ENCODE data around the gene LRRK1. TPM values are rescaled to one million over a fixed set of nuclear protein-coding genes. Genes with fewer than 3 reads are reported as not detected.

Gene LRRK1
- total and polyA plus RNA-seq, 7 donors, result 7.1 to 27.4 (median 10.2) TPM

GRCh38 chr15:101118615-101119014 lies 199.5 kb downstream of the LRRK1 start:
- TF ChIP-seq CTCF (IDR thresholded peaks at IDR 0.05) (no peak), EP300 (IDR thresholded peaks at IDR 0.05) (no peak), POLR2A (IDR thresholded peaks at IDR 0.05) (no peak), POLR2AphosphoS5 (IDR thresholded peaks at IDR 0.05) (no peak)
- intact Hi-C loops (cut with DNase I), result no loop called here
- WGBS, 2 donors, result 96 to 97% methylated on average over 10 of the region's 10 CpGs
- DNase-seq, result no peak
- Histone ChIP-seq H3K4me1 (peaks cover 0 to 30% (median 18%) of the 10 kb centered on the region in 4 donors), H3K27me3 (no peaks in the 10 kb centered on the region), H3K9me3 (no peaks in the 10 kb centered on the region), H3K36me3 (no peaks in the 10 kb centered on the region), H3K27ac (no peak overlapping the region), H3K4me3 (no peak overlapping the region)

GRCh38 chr15:101119181-101119580 lies 200.0 kb downstream of the LRRK1 start:
- H3K4me3 ChIP-seq, result no peak overlapping the region
- 92 to 96% methylated on average over 2 of the region's 2 CpGs for WGBS, 2 donors

More at GRCh38 chr15:101119181-101119580, 200.0 kb downstream of the LRRK1 start:
- no peak for DNase-seq
- Histone ChIP-seq H3K27me3 (no peaks in the 10 kb centered on the region), H3K36me3 (no peaks in the 10 kb centered on the region), H3K27ac (no peak overlapping the region), H3K9me3 (no peaks in the 10 kb centered on the region), H3K4me1 (peaks cover 0 to 30% (median 18%) of the 10 kb centered on the region in 4 donors)
- intact Hi-C loops (cut with DNase I), result no loop called here
- TF ChIP-seq EP300 (IDR thresholded peaks at IDR 0.05), result no peak
- TF ChIP-seq CTCF (IDR thresholded peaks at IDR 0.05), result no peak
- TF ChIP-seq POLR2A (IDR thresholded peaks at IDR 0.05), result no peak

Other genes starting within 250 kb of the LRRK1 start
- gene ALDH1A3, start 39.5 kb upstream of the LRRK1 start, total RNA-seq, result 10 to 100 TPM; 36.4 to 71.2 (median 46.9) TPM
- gene ALDH1A3, start 39.5 kb upstream of the LRRK1 start, polyA plus RNA-seq, result 10 to 100 TPM in 1 of 3 donors, 1 to 10 TPM in 2; 8.6 to 13.2 (median 9.0) TPM

All from sigmoid colon (tissue), 7 donors.